ENCODE data around the gene SERPINC1.

The SERPINC1 gene

DNA sequence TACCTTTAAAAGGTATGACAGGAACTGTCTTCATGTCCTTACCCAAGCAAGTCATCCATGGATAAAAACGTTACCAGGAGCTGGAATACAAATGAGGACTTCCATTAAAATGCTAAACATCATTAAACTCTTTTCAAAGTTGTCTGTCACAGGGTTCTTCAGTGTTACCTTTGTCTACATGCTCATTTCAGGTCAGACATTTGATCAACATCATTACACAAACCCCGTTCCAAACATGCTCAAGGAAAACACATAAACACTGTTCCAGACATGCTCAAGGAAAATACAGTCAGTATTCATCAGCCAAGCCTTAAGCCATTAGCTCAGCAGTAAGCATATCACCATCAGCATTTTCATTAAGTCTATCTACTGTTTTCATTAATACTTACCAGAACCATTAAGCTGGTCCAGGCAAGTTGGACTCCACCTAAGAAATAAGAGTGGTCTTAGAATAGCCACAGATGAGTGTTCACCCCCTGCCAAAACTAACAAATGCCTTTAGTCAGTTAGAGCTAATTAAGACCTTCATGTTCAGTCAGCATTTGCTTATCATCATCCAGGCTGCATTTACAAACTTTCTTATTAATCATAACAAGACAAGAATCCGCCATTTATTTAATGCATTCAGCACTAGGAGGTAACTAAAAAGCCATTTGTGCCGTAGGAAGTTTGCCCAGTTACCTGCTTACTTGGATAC is 51.5 kb downstream of the SERPINC1 start:
- Histone ChIP-seq H3K4me2 (ENCODE audit: low read length) (peak overlapping the region; percentile 95), H2AFZ (ENCODE audit: low read depth, low read length) (no peak overlapping the region), H4K20me1 (ENCODE audit: insufficient read depth, low read length) (peaks cover 43% of the 10 kb centered on the region), H3K9me3 (ENCODE audit: insufficient read depth, low read length) (no peaks in the 10 kb centered on the region), H3K79me2 (ENCODE audit: low read length) (peaks cover 37% of the 10 kb centered on the region), H3K36me3 (replicated peaks; ENCODE audit: low read depth, low read length) (peaks cover 52% of the 10 kb centered on the region), H3K4me1 (ENCODE audit: low read length) (peaks cover 53% of the 10 kb centered on the region), H3K9ac (ENCODE audit: low read length) (peak overlapping the region; percentile 90), H3K27me3 (ENCODE audit: low read depth, low read length) (no peaks in the 10 kb centered on the region), H3K27ac (ENCODE audit: low read length) (peak overlapping the region; percentile 82), H3K4me3 (ENCODE audit: low read length) (peak overlapping the region; percentile 90)
- TF ChIP-seq, protein P1, sequence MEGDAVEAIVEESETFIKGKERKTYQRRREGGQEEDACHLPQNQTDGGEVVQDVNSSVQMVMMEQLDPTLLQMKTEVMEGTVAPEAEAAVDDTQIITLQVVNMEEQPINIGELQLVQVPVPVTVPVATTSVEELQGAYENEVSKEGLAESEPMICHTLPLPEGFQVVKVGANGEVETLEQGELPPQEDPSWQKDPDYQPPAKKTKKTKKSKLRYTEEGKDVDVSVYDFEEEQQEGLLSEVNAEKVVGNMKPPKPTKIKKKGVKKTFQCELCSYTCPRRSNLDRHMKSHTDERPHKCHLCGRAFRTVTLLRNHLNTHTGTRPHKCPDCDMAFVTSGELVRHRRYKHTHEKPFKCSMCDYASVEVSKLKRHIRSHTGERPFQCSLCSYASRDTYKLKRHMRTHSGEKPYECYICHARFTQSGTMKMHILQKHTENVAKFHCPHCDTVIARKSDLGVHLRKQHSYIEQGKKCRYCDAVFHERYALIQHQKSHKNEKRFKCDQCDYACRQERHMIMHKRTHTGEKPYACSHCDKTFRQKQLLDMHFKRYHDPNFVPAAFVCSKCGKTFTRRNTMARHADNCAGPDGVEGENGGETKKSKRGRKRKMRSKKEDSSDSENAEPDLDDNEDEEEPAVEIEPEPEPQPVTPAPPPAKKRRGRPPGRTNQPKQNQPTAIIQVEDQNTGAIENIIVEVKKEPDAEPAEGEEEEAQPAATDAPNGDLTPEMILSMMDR (IDR thresholded peaks at IDR 0.05; ENCODE audit: low read depth, low read length) = no peak
- TF ChIP-seq EZH2phosphoT487 (IDR thresholded peaks at IDR 0.05; ENCODE audit: low read depth) = no peak

GRCh38 chr1:173864179-173864867 is 52.8 kb downstream of the SERPINC1 start:
- Histone ChIP-seq H3K9me3 (ENCODE audit: insufficient read depth, low read length) (no peaks in the 10 kb centered on the region), H3K79me2 (ENCODE audit: low read length) (peaks cover 35% of the 10 kb centered on the region), H3K4me3 (ENCODE audit: low read length) (peak overlapping the region; percentile 90; the same call in 1 of the 2 replicates), H2AFZ (ENCODE audit: low read depth, low read length) (no peak overlapping the region), H3K27ac (ENCODE audit: low read length) (peak overlapping the region; percentile 82), H4K20me1 (ENCODE audit: insufficient read depth, low read length) (peaks cover 43% of the 10 kb centered on the region), H3K27me3 (ENCODE audit: low read depth, low read length) (no peaks in the 10 kb centered on the region), H3K9ac (ENCODE audit: low read length) (no peak overlapping the region), H3K36me3 (replicated peaks; ENCODE audit: low read depth, low read length) (peaks cover 58% of the 10 kb centered on the region), H3K4me2 (ENCODE audit: low read length) (peak overlapping the region; percentile 95), H3K4me1 (ENCODE audit: low read length) (peaks cover 40% of the 10 kb centered on the region)
- TF ChIP-seq EZH2phosphoT487 (IDR thresholded peaks at IDR 0.05; ENCODE audit: low read depth) = no peak
- TF ChIP-seq, protein P1 (IDR thresholded peaks at IDR 0.05; ENCODE audit: low read depth, low read length) = no peak

GRCh38 chr1:173863224-173864161 is 53.6 kb downstream of the SERPINC1 start:
- peaks cover 58% of the 10 kb centered on the region for H3K36me3 ChIP-seq (replicated peaks; ENCODE audit: low read depth, low read length)
- H3K4me3 ChIP-seq (ENCODE audit: low read length) = no peak overlapping the region

More at GRCh38 chr1:173863224-173864161, 53.6 kb downstream of the SERPINC1 start:
- Histone ChIP-seq H3K4me2 (ENCODE audit: low read length) (peak overlapping the region; percentile 95; the same call in 1 of the 2 replicates), H3K27me3 (ENCODE audit: low read depth, low read length) (no peaks in the 10 kb centered on the region), H4K20me1 (ENCODE audit: insufficient read depth, low read length) (peaks cover 43% of the 10 kb centered on the region), H3K9me3 (ENCODE audit: insufficient read depth, low read length) (no peaks in the 10 kb centered on the region), H2AFZ (ENCODE audit: low read depth, low read length) (no peak overlapping the region), H3K4me1 (ENCODE audit: low read length) (peaks cover 37% of the 10 kb centered on the region), H3K9ac (ENCODE audit: low read length) (no peak overlapping the region), H3K79me2 (ENCODE audit: low read length) (peaks cover 34% of the 10 kb centered on the region), H3K27ac (ENCODE audit: low read length) (peak overlapping the region; percentile 82)
- TF ChIP-seq EZH2phosphoT487 (IDR thresholded peaks at IDR 0.05; ENCODE audit: low read depth) = no peak
- TF ChIP-seq, protein P1 (IDR thresholded peaks at IDR 0.05; ENCODE audit: low read depth, low read length) = no peak
